GM12878 (cell line): ENCODE data around the gene TRIM61. TPM values are rescaled to one million over a fixed set of nuclear protein-coding genes. Genes with fewer than 3 reads are reported as not detected.
"Not testable (repeated sequence)": the region's sequence is repeated elsewhere in the genome, so short reads cannot be mapped to it uniquely, and the experiment has no call there.

Experiments
- ATAC-seq: fragments of 200-7000 bp; cut with Tn5 transposase; 3 replicates; pipeline ENCODE4 v1.9.1; 2020; ENCODE audit warnings: mild to moderate bottlenecking, moderate library complexity
- BruUV-seq: library from RNA; stranded (reverse); fragments of 400-500 nt; replicated peaks from 2 replicates; lab custom pipeline; 2021; lab: Mats Ljungman, UMichigan
- CTCF ChIA-PET: fragments of 300-600 bp; sonication (Branson Sonifier 250); formaldehyde crosslinking; extraction: SDS; loops from one replicate; lab custom pipeline; 2021; ENCODE audit warnings: inconsistent platforms; lab: Yijun Ruan, JAX
- POLR2A ChIA-PET: fragments of 350-600 bp; formaldehyde crosslinking; extraction: SDS; loops from one replicate; lab custom pipeline; 2021; ENCODE audit warnings: inconsistent platforms; lab: Charles Lee
- RAD21 ChIA-PET: fragments of 300-600 bp; sonication (Branson Sonifier 250); formaldehyde crosslinking; loops from one replicate; lab custom pipeline; 2023; ENCODE audit warnings: antibody characterized with exemption; ENCODE audit not compliant: unreplicated experiment; lab: Charles Lee
- SMC1A ChIA-PET: fragments of 300-600 bp; sonication (Branson Sonifier 250); formaldehyde crosslinking; loops from one replicate; lab custom pipeline; 2023; ENCODE audit not compliant: unreplicated experiment, uncharacterized antibody; lab: Charles Lee
- DNase-seq: peaks from one replicate; pipeline ENCODE4 v3.0.0-alpha.2; 2011; ENCODE audit warnings: low read depth, low spot score
- FAIRE-seq: peaks from 3 replicates; lab custom pipeline; 2011; peaks lifted over from hg19 to GRCh38; lab: Jason Lieb, UNC
- H2AFZ ChIP-seq: 2 replicates; pipeline ENCODE4 v1.6.0; 2011; ENCODE audit warnings: low read depth, low read length, control low read depth; ENCODE audit not compliant: control insufficient read depth
- H3K27ac ChIP-seq: 2 replicates; pipeline ENCODE4 v1.5.1; 2011; ENCODE audit warnings: control low read depth; ENCODE audit not compliant: control insufficient read depth, insufficient read depth
- H3K27me3 ChIP-seq, 2 experiments: replicated peaks in 1 of 2; 2 replicates each; pipeline versions ENCODE4 v1.6.0 to v1.6.1; 2011; ENCODE audit warnings: low read length in 1 of 2; ENCODE audit not compliant: control insufficient read depth in 2 of 2, insufficient read depth in 2 of 2
- H3K36me3 ChIP-seq, 2 experiments: 2 replicates each; pipeline ENCODE4 v1.5.1; 2011; ENCODE audit warnings: low read length in 1 of 2; ENCODE audit not compliant: control insufficient read depth in 2 of 2, insufficient read depth in 2 of 2
- H3K4me1 ChIP-seq: 2 replicates; pipeline ENCODE4 v1.6.1; 2011; ENCODE audit warnings: mild to moderate bottlenecking, low read length, moderate library complexity, mixed read lengths; ENCODE audit not compliant: control insufficient read depth, insufficient read depth
- H3K4me2 ChIP-seq: 2 replicates; pipeline ENCODE4 v1.6.0; 2011; ENCODE audit warnings: control low read depth; ENCODE audit not compliant: control insufficient read depth, insufficient read depth
- H3K4me3 ChIP-seq: fragments of 200-600 bp; sonication (generic); 2 replicates; pipeline ENCODE4 v1.5.1; 2016
- H3K79me2 ChIP-seq: 2 replicates; pipeline ENCODE4 v1.6.0; 2011; ENCODE audit warnings: low read length; ENCODE audit not compliant: control insufficient read depth, insufficient read depth
- H3K9ac ChIP-seq: 2 replicates; pipeline ENCODE4 v1.8.0; 2011; ENCODE audit warnings: low read length, control low read depth, mixed read lengths; ENCODE audit not compliant: control insufficient read depth, insufficient read depth
- H3K9me3 ChIP-seq: replicated peaks from 3 replicates; pipeline ENCODE4 v1.5.1; 2011; ENCODE audit warnings: mild to moderate bottlenecking, low read length; ENCODE audit not compliant: control insufficient read depth, insufficient read depth
- H4K20me1 ChIP-seq: 2 replicates; pipeline ENCODE4 v1.6.0; 2011; ENCODE audit not compliant: control insufficient read depth, insufficient read depth
- EED ChIP-seq: sonication (generic); IDR thresholded peaks from 2 replicates; pipeline ENCODE4 v1.6.1; 2016; ENCODE audit warnings: antibody characterized with exemption, low read depth
- ELK1 ChIP-seq: IDR thresholded peaks from 2 replicates; pipeline ENCODE4 v1.6.1; 2012; ENCODE audit warnings: low read depth, low read length, improper control_type of control experiment
- GABPA ChIP-seq: IDR thresholded peaks from 2 replicates; pipeline ENCODE4 v1.6.1; 2014; ENCODE audit warnings: antibody characterized with exemption, low read depth, mild to moderate bottlenecking, inconsistent platforms
- HDAC2 ChIP-seq: fragments of 200-600 bp; sonication (generic); IDR thresholded peaks from 2 replicates; pipeline ENCODE4 v1.6.1; 2017
- MYC ChIP-seq: IDR thresholded peaks from 2 replicates; pipeline ENCODE4 v1.6.1; 2011; ENCODE audit warnings: mild to moderate bottlenecking, low read length, moderate library complexity, inconsistent platforms; ENCODE audit not compliant: insufficient read depth, insufficient replicate concordance, insufficient read length, severe bottlenecking
- WGBS: methylation state at CpG from one replicate; pipeline ENCODE4 v1.1.6; 2016; ENCODE audit warnings: low lambda C conversion rate; ENCODE audit not compliant: insufficient replicate concordance, insufficient coverage; ENCODE audit errors: missing lambda C conversion rate; 5-methylcytosine and 5-hydroxymethylcytosine counted together
- in situ Hi-C: fragments of 300-500 bp; cut with MboI; formaldehyde crosslinking; loops from 9 replicates; pipeline ENCODE4 v1.14.3; 2018; ENCODE audit warnings: mixed read lengths
- intact Hi-C: fragments of 100-400 bp; cut with micrococcal nuclease; formaldehyde crosslinking; loops from one replicate; pipeline ENCODE4 v1.14.2; 2022; ENCODE audit not compliant: unreplicated experiment
- polyA plus RNA-seq, 11 experiments: library from polyadenylated mRNA; depleted of rRNA in 4 of 11; unstranded in 6 of 11; stranded (reverse) in 5 of 11; fragments of >200 nt; fragmentation: Nextera tagmentation in 4 of 11; fragmentation: Illumina TruSeq in 1 of 11; extraction: Ambion mirVana in 4 of 11; extraction: Trizol in 1 of 11; gene quantifications; 1 replicate in 1 of 11; 2 replicates in 10 of 11; pipeline versions ENCODE4 v1.2.1 to v1.2.3, GENCODE V29; 2011 to 2016; ENCODE audit warnings: inconsistent platforms in 2 of 11, missing spikeins in 2 of 11, low read depth in 1 of 11
- total RNA-seq, 4 experiments: library from RNA; depleted of rRNA in 3 of 4; stranded (reverse); fragments of >200 nt in 3 of 4; fragmentation: Illumina TruSeq in 1 of 4; extraction: Trizol in 1 of 4; gene quantifications; 2 replicates each; pipeline versions ENCODE4 v1.2.1 to v1.2.3, GENCODE V29; 2013 to 2021

TRIM61 gene
- total and polyA plus RNA-seq, 10 of the 15 experiments (the other 5 are each of a cell fraction or from before 2014, with no cell fraction given) = 3.2 to 10.9 (median 5.7) TPM

- TF ChIP-seq HDAC2 = no peak
- no peak for TF ChIP-seq GABPA
- TF ChIP-seq EED = no peak
- no peak for TF ChIP-seq MYC
- no peak for TF ChIP-seq ELK1
These were observed 28.0 kb upstream of the TRIM61 start (continued) for GRCh38 chr4:165005352-165005925.

GRCh38 chr4:165001957-165002356 is 24.5 kb upstream of the TRIM61 start:
- DNase-seq, H4K20me1 ChIP-seq, H3K79me2 ChIP-seq, ATAC-seq, RAD21 ChIA-PET, BruUV-seq, CTCF ChIA-PET, H3K4me2 ChIP-seq, H3K36me3 ChIP-seq, H2AFZ ChIP-seq, in situ Hi-C loops, H3K9ac ChIP-seq, H3K4me3 ChIP-seq, H3K9me3 ChIP-seq, POLR2A ChIA-PET, FAIRE-seq, H3K4me1 ChIP-seq, H3K27ac ChIP-seq, H3K27me3 ChIP-seq, SMC1A ChIA-PET, intact Hi-C loops: not testable (repeated sequence)
- WGBS = 27% methylated on average over 4 of the region's 4 CpGs

- ChIA-PET SMC1A (interaction anchor here (0.6 kb wide), 1 partner anchor 31 kb away, joined by 3 read pairs; no protein-coding TSS in a partner anchor), CTCF (interaction anchor here (1.0 to 1.4 kb wide), 2 partner anchors 230 kb away, joined by 3 to 4 read pairs; no protein-coding TSS in a partner anchor), RAD21 (interaction anchor here (0.8 kb wide), 1 partner anchor 63 kb away, joined by 4 read pairs; no protein-coding TSS in a partner anchor)
- H3K27me3 ChIP-seq, H3K36me3 ChIP-seq, H3K79me2 ChIP-seq, in situ Hi-C loops, DNase-seq, BruUV-seq, intact Hi-C loops, ATAC-seq, H4K20me1 ChIP-seq, POLR2A ChIA-PET, H3K4me2 ChIP-seq, H3K27ac ChIP-seq, H3K9ac ChIP-seq, H3K4me1 ChIP-seq, H3K9me3 ChIP-seq, H3K4me3 ChIP-seq, FAIRE-seq, H2AFZ ChIP-seq: not testable (repeated sequence)
- WGBS = 3% methylated on average over 2 of the region's 2 CpGs
These were observed 21.1 kb upstream of the TRIM61 start for GRCh38 chr4:164998526-164999080.
